ENCODE results near the gene MSN. TPM values are rescaled to one million over a fixed set of nuclear protein-coding genes. Genes with fewer than 3 reads are reported as not detected.
A peak's percentile ranks its signal among the peaks of the same experiment; 100 is the strongest.
"Not testable (repeated sequence)": the region's sequence is repeated elsewhere in the genome, so short reads cannot be mapped to it uniquely, and the experiment has no call there.

Gene MSN
- total RNA-seq, 2 experiments from 2014 or later: 483 to 487 TPM

- Mint-ChIP-seq H3K27ac (peak overlapping the region; percentile 82), H3K9me3 (peaks cover 5% of the 10 kb centered on the region), H3K36me3 (peaks cover 17% of the 10 kb centered on the region), H3K4me1 (peaks cover 41% of the 10 kb centered on the region), H3K27me3 (no peaks in the 10 kb centered on the region), H3K4me3 (peak overlapping the region; percentile 55)
- no peak for DNase-seq
- POLR2A ChIA-PET: interaction anchor here (0.6 to 1.7 kb wide), 3 partner anchors 53 to 175 kb away, joined by 3 to 5 read pairs (median 3); no protein-coding TSS in a partner anchor
- ATAC-seq (ENCODE audit: low read depth): peak; percentile 88
These were observed 83.4 kb downstream of the MSN start for GRCh38 chrX:65750674-65751469.

DNA sequence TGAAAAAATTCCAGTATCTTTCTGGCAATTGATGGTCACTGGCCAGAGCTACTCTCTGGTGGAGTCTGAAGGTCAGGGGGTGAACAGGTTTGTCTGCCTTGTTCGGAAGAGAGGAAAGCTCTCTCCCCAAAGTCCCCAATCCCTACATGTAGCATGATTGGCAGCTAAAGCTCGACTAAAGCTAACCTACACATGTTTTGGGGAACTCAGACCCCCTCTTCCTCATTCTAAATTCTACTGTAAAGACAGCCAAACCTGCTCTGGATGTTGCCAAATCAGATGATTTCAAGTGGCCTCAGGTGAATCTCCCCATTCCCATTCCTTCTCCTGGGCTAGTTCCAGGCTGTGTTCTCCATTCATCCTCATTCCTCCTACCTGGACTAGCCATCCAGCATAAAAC is 84.1 kb downstream of the MSN start:
- H3K4me3 Mint-ChIP-seq: peak overlapping the region; percentile 47
- peak overlapping the region; percentile 82 for H3K27ac Mint-ChIP-seq
- H3K27me3 Mint-ChIP-seq: no peaks in the 10 kb centered on the region
- H3K36me3 Mint-ChIP-seq: peaks cover 17% of the 10 kb centered on the region
- peaks cover 5% of the 10 kb centered on the region for H3K9me3 Mint-ChIP-seq
- POLR2A ChIA-PET: interaction anchor here (1.7 kb wide), 1 partner anchor 174 kb away, joined by 5 read pairs; no protein-coding TSS in a partner anchor
- no peak for ATAC-seq (ENCODE audit: low read depth)
- peaks cover 39% of the 10 kb centered on the region for H3K4me1 Mint-ChIP-seq
- no peak for DNase-seq

GRCh38 chrX:65752294-65752693 is 84.8 kb downstream of the MSN start:
- ATAC-seq (ENCODE audit: low read depth) (no peak), DNase-seq (no peak)
- Mint-ChIP-seq H3K9me3 (peaks cover 5% of the 10 kb centered on the region), H3K27me3 (no peaks in the 10 kb centered on the region), H3K36me3 (peaks cover 17% of the 10 kb centered on the region), H3K4me1 (peaks cover 40% of the 10 kb centered on the region), H3K27ac (no peak overlapping the region), H3K4me3 (peak overlapping the region; percentile 47)
- POLR2A ChIA-PET: no interaction called here

DNA sequence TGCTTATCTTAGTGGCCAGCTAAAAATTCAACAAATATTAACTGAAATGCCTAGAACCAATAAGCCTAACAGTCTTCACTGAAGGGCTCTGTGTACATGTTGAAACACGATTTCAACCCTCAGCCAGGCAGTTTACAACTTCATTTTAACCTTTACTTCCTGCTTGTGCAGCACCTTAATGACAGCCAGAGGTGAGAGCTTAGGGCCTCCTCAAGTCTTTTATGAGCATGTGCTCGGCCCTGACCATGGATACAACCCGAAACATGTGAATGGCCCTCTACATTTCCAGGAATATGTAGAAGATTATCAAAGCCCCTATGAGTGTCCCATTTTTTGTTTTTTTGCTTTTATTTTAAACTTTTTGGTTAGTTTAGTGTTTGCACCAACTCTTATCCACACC is 88.3 kb downstream of the MSN start:
- Mint-ChIP-seq H3K4me3 (no peak overlapping the region), H3K36me3 (peaks cover 21% of the 10 kb centered on the region), H3K27me3 (no peaks in the 10 kb centered on the region), H3K27ac (peak overlapping the region; percentile 40), H3K4me1 (peaks cover 34% of the 10 kb centered on the region), H3K9me3 (peaks cover 7% of the 10 kb centered on the region)
- POLR2A ChIA-PET: no interaction called here
- DNase-seq: no peak
- ATAC-seq (ENCODE audit: low read depth): no peak

DNA sequence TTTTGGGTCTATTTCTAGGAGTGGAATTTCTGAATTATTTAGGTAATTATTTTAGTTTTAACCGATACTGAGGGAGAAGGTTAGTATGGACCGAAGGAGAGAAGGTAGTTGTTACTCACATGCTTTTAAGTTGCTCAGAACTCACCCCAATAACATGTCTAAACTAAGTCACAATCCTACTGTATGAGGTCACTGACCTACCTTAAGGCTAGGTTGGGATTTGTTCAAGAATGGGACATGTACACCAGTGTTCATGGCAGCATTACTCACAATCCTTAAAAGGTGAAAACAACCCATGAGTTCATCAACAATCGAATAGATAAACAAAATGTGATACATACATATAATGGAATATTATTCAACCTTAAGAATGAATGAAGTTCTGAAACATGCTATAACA is 90.5 kb downstream of the MSN start:
- Mint-ChIP-seq H3K9me3 (peaks cover 20% of the 10 kb centered on the region), H3K27me3 (no peaks in the 10 kb centered on the region), H3K36me3 (peaks cover 32% of the 10 kb centered on the region), H3K27ac (no peak overlapping the region), H3K4me1 (peaks cover 21% of the 10 kb centered on the region), H3K4me3 (no peak overlapping the region)
- POLR2A ChIA-PET: no interaction called here
- ATAC-seq (ENCODE audit: low read depth) (no peak), DNase-seq (no peak)

DNA sequence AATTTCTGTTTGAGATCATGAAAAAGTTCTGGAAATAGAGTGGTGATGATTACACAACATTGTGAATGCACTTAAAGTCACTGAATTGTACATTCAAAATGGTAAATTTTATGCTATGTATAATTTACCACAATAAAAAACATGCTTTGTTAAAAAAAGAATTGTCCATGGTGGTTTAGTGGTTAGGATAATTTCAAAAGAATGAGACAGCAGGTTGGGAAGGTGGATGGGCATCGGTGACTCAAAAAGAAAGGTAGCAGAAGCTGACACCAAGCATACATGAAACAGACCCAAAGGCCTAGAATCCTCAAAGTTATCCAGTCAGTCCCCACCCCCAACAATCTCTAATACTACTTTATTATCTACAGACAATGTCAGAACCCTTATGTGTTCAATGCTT is 91.1 kb downstream of the MSN start:
- Mint-ChIP-seq H3K36me3 (peaks cover 31% of the 10 kb centered on the region), H3K9me3 (peaks cover 20% of the 10 kb centered on the region), H3K27ac (no peak overlapping the region), H3K4me3 (no peak overlapping the region), H3K4me1 (peaks cover 25% of the 10 kb centered on the region), H3K27me3 (no peaks in the 10 kb centered on the region)
- POLR2A ChIA-PET: no interaction called here
- no peak for ATAC-seq (ENCODE audit: low read depth)
- no peak for DNase-seq

DNA sequence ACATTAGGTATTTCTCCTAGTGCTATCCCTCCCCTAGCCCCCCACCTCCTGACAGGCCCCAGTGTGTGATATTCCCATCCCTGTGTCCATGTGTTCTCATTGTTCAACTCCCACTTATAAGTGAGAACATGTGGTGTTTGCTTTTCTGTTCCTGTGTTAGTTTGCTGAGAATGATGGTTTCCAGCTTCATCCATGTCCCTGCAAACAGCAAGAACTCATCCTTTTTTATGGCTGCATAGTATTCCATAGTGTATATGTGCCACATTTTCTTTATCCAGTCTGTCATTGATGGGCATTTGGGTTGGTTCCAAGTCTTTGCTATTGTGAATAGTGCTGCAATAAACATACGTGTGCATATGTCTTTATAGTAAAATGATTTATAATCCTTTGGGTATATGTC is 92.1 kb downstream of the MSN start:
- H3K4me3 Mint-ChIP-seq; POLR2A ChIA-PET; DNase-seq; H3K27ac Mint-ChIP-seq; ATAC-seq (ENCODE audit: low read depth); H3K27me3 Mint-ChIP-seq: not testable (repeated sequence)
- Mint-ChIP-seq H3K36me3 (peaks cover 30% of the 10 kb centered on the region), H3K4me1 (peaks cover 29% of the 10 kb centered on the region), H3K9me3 (peaks cover 16% of the 10 kb centered on the region)

GRCh38 chrX:65769564-65770292 is 102.3 kb downstream of the MSN start:
- H3K27me3 Mint-ChIP-seq: no peaks in the 10 kb centered on the region
- DNase-seq: no peak
- no peak overlapping the region for H3K4me3 Mint-ChIP-seq
- no peak for ATAC-seq (ENCODE audit: low read depth)
- H3K9me3 Mint-ChIP-seq: peaks cover 2% of the 10 kb centered on the region
- peaks cover 4% of the 10 kb centered on the region for H3K4me1 Mint-ChIP-seq
- H3K27ac Mint-ChIP-seq: peak overlapping the region; percentile 21
- H3K36me3 Mint-ChIP-seq: peaks cover 2% of the 10 kb centered on the region
- POLR2A ChIA-PET: no interaction called here

DNA sequence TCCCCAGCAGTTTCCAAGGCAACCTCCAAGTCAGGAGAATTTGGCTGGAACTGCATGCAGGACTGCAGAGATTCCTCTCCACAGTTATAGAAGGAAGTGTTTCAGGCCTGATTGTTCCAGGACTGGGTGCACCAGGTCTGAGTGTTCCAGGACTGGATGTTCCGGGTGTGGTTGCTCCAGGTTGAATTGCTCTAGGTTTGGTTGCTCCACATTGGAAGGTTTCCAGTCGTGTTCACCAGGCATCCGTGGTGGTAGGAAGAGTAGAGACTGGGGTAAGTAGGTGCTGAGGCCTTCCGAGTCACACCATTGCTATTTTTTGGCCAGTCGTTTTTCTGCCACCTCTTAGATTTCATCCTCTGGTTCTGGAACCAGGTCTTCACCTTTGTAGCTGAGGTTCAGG is 105.4 kb downstream of the MSN start:
- POLR2A ChIA-PET: no interaction called here
- H3K4me3 Mint-ChIP-seq: no peak overlapping the region
- H3K9me3 Mint-ChIP-seq: peaks cover 2% of the 10 kb centered on the region
- peaks cover 2% of the 10 kb centered on the region for H3K36me3 Mint-ChIP-seq
- H3K27ac Mint-ChIP-seq: no peak overlapping the region
- H3K27me3 Mint-ChIP-seq: no peaks in the 10 kb centered on the region
- ATAC-seq (ENCODE audit: low read depth) (no peak), DNase-seq (no peak)
- H3K4me1 Mint-ChIP-seq: peaks cover 4% of the 10 kb centered on the region

- Mint-ChIP-seq H3K9me3 (no peaks in the 10 kb centered on the region), H3K36me3 (no peaks in the 10 kb centered on the region), H3K27ac (no peak overlapping the region), H3K4me1 (peaks cover 13% of the 10 kb centered on the region), H3K4me3 (no peak overlapping the region), H3K27me3 (no peaks in the 10 kb centered on the region)
- no peak for DNase-seq
- POLR2A ChIA-PET: interaction anchor here (0.6 kb wide), 1 partner anchor 421 kb away, joined by 4 read pairs; no protein-coding TSS in a partner anchor
- no peak for ATAC-seq (ENCODE audit: low read depth)
These were observed 114.4 kb downstream of the MSN start for GRCh38 chrX:65781845-65782244.

DNA sequence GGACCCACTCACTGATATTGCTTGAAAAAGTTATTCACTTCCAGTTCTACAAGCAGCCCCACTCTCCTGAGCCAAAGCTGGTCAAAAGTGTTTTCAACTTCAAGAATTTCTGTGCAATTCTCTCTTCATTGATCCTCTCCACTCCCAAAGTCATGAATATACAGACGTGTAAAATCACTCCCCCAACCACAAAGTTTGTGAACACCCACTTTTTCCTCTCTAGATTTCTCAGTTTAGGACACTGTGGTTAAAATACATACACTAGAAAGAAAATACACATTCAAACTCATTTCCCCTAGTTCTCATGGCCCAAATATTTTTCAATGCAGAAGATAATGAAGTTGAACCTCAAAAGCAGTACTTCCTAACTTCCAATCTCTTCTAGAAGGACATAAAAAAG is 116.3 kb downstream of the MSN start:
- Mint-ChIP-seq H3K36me3 (no peaks in the 10 kb centered on the region), H3K27me3 (no peaks in the 10 kb centered on the region), H3K27ac (no peak overlapping the region), H3K4me1 (peaks cover 13% of the 10 kb centered on the region), H3K4me3 (no peak overlapping the region), H3K9me3 (no peaks in the 10 kb centered on the region)
- no peak for ATAC-seq (ENCODE audit: low read depth)
- no peak for DNase-seq
- POLR2A ChIA-PET: no interaction called here
